SKM-1 treated with dmso at 0.1 percent for 144 hours (cell line): Measurements from ENCODE around the gene PFKFB4.

Experiments used
- DNase-seq: peaks from one replicate; lab custom pipeline; 2025; ENCODE audit not compliant: unreplicated experiment; lab: John Stamatoyannopoulos, UW

PFKFB4 gene

GRCh38 chr3:48468329-48468731 lies 88.3 kb downstream of the PFKFB4 start:
- no peak for DNase-seq
